NCI-H1417 treated with DMSO at 0.1 percent for 48 hours (cell line): ENCODE measurements around the gene IKBIP.
"Not testable (repeated sequence)": the region's sequence is repeated elsewhere in the genome, so short reads cannot be mapped to it uniquely, and the experiment has no call there.

Experiments
- DNase-seq: peaks from one replicate; lab custom pipeline; 2025; lab: John Stamatoyannopoulos, UW

The IKBIP gene

GRCh38 chr12:98644712-98645571 is at the start of gene IKBIP, which contains the start of gene APAF1:
Gene IKBIP (minus strand): TSS chr12:98644788. CDS start chr12:98644701, 87 bp downstream.
Gene APAF1 (plus strand): TSS chr12:98645290. CDS start chr12:98648360, 3,070 bp downstream.
- peak; percentile 68 for DNase-seq

- DNase-seq, result no peak
Measured at GRCh38 chr12:98691351-98691750, 46.8 kb upstream of the IKBIP start.

- DNase-seq, result no peak
Measured at GRCh38 chr12:98686603-98687002, 42.0 kb upstream of the IKBIP start.

GRCh38 chr12:98684199-98684598 is 39.6 kb upstream of the IKBIP start:
- DNase-seq, result no peak

- DNase-seq, result no peak
Measured at GRCh38 chr12:98679611-98680005, 35.0 kb upstream of the IKBIP start.

GRCh38 chr12:98678946-98679610 is 34.5 kb upstream of the IKBIP start:
- DNase-seq, result no peak

- DNase-seq, result no peak
Measured at GRCh38 chr12:98678236-98678945, 33.8 kb upstream of the IKBIP start.

- DNase-seq, result no peak
Measured at GRCh38 chr12:98674841-98675240, 30.3 kb upstream of the IKBIP start.

- DNase-seq, result no peak
Measured at GRCh38 chr12:98671459-98671858, 26.9 kb upstream of the IKBIP start.

GRCh38 chr12:98669751-98670150 is 25.2 kb upstream of the IKBIP start:
- DNase-seq, result no peak

- no peak for DNase-seq
Measured at GRCh38 chr12:98660521-98660920, 15.9 kb upstream of the IKBIP start.

- DNase-seq, result no peak
Measured at GRCh38 chr12:98656289-98657101, 11.9 kb upstream of the IKBIP start.

- DNase-seq, result peak; percentile 14
Measured at GRCh38 chr12:98653866-98654493, 9.4 kb upstream of the IKBIP start.

- DNase-seq, result no peak
Measured at GRCh38 chr12:98651328-98651727, 6.7 kb upstream of the IKBIP start.

- DNase-seq, result no peak
Measured at GRCh38 chr12:98646294-98647090, 1.9 kb upstream of the IKBIP start.

- no peak for DNase-seq
Measured at GRCh38 chr12:98645572-98646067, 1.0 kb upstream of the IKBIP start.

GRCh38 chr12:98644433-98644711 is 216 bp downstream of the IKBIP start:
- no peak for DNase-seq

GRCh38 chr12:98642801-98643200 is 1.8 kb downstream of the IKBIP start:
- DNase-seq, result not testable (repeated sequence)

- DNase-seq, result no peak
Measured at GRCh38 chr12:98639491-98639890, 5.1 kb downstream of the IKBIP start.

GRCh38 chr12:98638009-98638408 is 6.6 kb downstream of the IKBIP start:
- no peak for DNase-seq
